Right lobe of liver (tissue), 4 donors: ENCODE results near the gene PTH2.

Experiments
- CTCF ChIP-seq, 4 donors: fragments of 200-600 bp in 3 of 4; fragments of 450-650 bp in 1 of 4; IDR thresholded peaks; one replicate each; pipeline versions ENCODE4 v1.5.1 to v1.8.0; 2016 to 2022; ENCODE audit warnings: antibody characterized with exemption in 4 of 4, mild to moderate bottlenecking in 2 of 4
- POLR2A ChIP-seq: fragments of 450-650 bp; IDR thresholded peaks from one replicate; pipeline ENCODE4 v1.6.1; 2017; ENCODE audit warnings: antibody characterized with exemption, mild to moderate bottlenecking
- donor health status: DM: no; HTN: no; CAD: no.
- donor health status: DM: no; HTN: no; CAD: no.
- donor health status: DM: no; HTN: yes; CAD: no.

GRCh38 chr19:49419173-49419572, 4.1 kb downstream of the PTH2 start:
- TF ChIP-seq CTCF (IDR thresholded peaks at IDR 0.05) (no peak), POLR2A (no peak)
